SK-MEL-5 (cell line): ENCODE data around the gene GJB2. TPM values are rescaled to one million over a fixed set of nuclear protein-coding genes. Genes with fewer than 3 reads are reported as not detected.

Experiments used
- total RNA-seq: library from RNA; depleted of rRNA; stranded (reverse); fragments of >200 nt; shearing (Covaris generic); gene quantifications from 2 replicates; pipeline ENCODE4 v1.2.3, GENCODE V29; 2014; rRNA removed

Gene GJB2
- total RNA-seq, 1 experiment from 2014 or later: not detected

Other genes starting within 250 kb of the GJB2 start
- 84.3 and 84.6 TPM in 2 replicates for gene ZMYM2, start 234.2 kb downstream of the GJB2 start, total RNA-seq
- gene GJA3, start 31.9 kb downstream of the GJB2 start, total RNA-seq: 16.0 and 16.2 TPM in 2 replicates
- not detected in 2 replicates for gene GJB6, start 39.4 kb upstream of the GJB2 start, total RNA-seq